ENCODE data around the gene SORCS2.

- TF ChIP-seq CTCF (IDR thresholded peaks at IDR 0.05) (no peak), POLR2A (IDR thresholded peaks at IDR 0.05) (no peak)
These were observed 315.0 kb downstream of the SORCS2 start for GRCh38 chr4:7507381-7507780.

All from esophagus squamous epithelium (tissue), 4 donors.